HG03097 (cell line): ENCODE measurements around the gene SLC25A17.
"Not testable (repeated sequence)": the region's sequence is repeated elsewhere in the genome, so short reads cannot be mapped to it uniquely, and the experiment has no call there.

Experiments
- ATAC-seq: cut with Tn5 transposase; IDR thresholded peaks from one replicate; pipeline ENCODE4 v1.9.1; 2021; ENCODE audit not compliant: unreplicated experiment, low FRiP score

Gene SLC25A17

DNA sequence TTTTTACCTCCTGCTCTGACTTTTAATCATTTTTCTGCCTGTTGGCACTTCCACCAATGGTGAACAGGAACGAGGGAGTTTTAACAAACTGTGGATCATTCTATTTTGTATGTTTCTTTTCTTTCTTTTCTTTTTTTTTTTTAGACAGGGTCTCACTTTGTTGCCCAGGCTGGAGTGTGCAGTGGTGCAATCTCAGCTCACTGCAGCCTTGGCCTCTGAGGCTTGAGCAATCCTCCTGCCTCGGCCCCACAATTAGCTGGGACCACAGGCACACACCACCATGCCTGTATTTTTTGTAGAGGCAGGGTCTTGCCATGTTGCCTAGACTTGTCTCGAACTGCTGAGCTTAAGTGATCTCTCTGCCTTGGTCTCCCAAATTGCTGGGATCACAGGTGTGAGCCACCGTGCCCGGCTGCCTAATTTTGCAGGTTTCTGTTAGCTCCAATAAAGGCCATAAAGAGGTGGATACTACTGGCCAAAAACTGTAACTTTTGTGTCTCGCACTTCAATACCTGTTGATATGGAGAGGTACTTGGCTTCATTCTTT, 59.8 kb downstream of the SLC25A17 start:
- no peak for ATAC-seq

DNA sequence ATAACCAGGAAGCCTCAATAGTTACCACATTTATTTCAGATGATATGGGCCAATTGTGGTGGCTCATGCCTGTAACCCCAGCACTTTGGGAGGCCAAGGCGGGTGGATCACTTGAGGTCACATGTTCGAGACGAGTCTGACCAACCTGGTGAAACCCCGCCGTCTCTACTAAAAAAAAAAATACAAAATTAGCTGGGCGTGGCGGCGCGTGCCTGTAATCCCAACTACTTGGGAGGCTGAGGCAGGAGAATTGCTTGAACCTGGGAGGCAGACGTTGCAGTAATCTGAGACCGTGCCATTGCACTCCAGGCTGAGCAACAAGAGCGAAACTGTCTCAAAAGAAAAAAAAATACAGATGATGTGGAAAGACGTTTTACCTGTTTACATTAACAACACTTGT, 60.3 kb downstream of the SLC25A17 start:
- not testable (repeated sequence) for ATAC-seq

DNA sequence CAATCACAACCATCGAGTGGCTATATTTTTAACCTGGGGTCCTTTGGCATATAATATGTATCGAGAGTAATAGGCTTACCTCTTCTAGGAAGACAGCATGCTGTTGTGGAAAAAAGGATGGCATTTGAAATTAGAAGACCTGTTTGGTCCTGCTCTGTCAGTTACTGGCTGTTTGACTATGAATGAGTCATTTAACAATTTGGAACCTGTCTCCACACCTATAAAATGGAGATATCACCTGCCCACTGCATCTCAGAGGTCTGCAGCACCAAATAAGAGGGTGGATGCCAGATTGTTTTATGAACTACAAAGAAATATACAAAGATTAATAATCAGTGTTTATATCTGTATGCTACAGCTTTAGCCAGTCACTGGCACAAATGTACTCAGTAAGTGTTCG, 60.8 kb downstream of the SLC25A17 start:
- ATAC-seq, result no peak

DNA sequence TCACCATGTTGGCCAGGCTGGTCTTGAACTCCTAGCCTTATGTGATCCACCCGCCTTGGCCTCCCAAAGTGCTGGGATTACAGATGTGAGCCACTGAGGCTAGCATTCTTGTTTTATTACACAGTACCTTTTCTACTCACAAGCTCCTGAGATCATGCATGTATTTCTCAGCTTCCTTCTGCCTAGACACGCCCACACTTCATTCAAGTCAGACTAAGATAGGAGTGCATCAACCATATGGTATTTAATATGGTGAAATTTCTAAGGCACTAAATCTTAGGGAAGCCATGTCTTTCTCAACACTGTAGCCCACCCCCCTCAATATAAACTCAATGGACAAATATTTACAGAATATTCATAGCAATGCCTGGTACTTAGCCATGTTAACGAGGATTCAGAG, 62.1 kb downstream of the SLC25A17 start:
- ATAC-seq, result no peak

DNA sequence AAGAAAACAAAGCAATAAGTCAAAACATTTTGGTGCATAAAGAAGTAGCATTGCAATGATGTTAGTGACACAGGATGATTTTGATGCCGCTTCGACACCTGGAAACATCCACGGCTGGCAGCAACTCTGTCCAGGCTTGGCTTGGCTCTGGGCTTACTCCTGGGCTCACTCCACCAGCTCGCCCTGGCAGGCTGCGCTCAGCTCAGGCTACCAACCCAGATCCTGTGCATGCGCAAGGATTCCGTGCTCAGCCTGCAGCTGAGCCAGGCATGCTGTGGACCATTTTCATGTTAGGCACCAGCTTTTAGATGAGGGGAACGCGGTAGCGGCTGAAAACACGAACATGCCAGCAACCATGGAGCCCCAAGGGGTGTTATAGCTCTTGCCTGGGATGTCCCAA, 66.0 kb downstream of the SLC25A17 start:
- no peak for ATAC-seq

DNA sequence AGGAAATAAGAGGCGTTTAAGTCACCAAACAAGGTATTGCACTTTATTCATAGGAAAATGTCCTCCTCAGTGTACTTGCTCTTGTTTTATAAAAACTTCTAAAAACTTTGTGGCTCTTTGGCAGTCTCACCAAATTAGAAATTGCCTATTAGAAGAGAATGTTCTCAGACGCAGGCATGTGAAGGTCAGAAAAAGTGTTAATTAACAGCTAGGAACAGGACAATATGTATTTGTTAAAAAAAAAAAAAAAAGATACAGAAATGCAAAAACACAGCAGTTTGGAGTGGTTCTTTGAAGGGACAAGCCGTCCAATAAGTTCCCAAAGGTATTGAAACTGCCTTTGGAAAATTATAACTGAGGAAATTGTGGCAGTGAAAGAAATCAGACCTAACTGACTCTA, 67.9 kb downstream of the SLC25A17 start:
- no peak for ATAC-seq

DNA sequence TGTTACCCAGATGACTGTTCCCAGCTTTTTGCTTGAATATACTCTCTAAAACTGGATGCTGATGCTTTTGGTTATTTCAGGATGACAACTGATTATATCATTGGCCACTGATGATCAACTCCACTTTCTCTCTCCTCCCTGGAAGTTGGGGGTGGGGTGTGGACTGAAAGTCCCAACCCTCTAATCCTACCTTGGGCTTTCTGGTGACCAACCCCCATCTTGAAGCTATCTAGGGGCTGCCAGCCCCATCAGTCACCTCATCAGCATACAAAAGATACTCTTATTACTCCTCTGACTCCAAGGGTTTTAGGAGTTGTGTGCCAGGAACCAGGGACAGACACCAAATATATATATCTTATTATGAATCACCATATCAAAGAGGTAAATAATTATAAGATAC, 69.3 kb downstream of the SLC25A17 start:
- ATAC-seq, result no peak

DNA sequence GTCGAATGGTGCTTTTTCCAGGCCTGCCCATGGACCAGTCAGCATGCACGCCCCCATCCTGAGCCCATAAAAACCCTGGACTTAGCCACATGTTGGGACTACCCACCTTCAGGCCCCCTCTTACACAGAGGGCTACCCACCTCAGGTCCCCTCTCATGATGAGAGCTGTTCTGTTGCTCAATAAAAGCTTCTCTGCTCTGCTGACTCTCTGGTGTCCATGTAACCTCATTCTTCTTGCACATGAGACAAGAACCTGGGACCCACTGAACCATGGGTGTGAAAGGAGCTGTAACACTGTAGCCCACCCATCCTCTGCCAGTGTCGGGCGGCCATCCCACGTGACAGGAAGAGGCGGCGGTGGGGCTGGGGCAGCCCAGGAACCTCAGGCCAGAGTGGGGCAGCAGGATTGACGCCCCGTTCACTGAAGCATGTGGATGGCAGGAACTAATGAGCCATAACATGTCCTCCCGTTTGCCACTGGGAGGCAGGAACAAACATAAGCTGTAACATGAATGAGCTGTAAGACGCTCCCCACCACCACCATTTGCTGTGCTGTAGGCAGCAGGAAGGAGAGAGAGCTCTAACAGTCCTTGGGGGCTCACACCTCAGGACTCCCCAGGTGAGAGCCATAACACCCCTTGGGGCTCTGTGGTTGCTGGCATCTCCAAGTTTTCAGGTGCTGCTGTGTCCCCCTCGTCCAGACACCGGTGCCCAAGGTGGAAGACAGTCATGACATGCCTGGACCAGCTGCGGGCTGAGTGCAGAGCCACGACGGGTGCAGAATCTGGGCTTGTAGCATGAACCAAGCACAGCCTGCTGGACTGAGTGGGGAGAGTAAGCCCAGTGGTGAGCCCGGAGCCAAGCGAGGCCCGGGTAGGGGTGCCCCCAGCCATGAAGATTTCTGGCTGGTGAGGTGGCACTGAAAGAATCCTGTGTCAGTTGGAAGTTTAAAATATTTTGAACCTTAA, 70.5 kb downstream of the SLC25A17 start:
- no peak for ATAC-seq

DNA sequence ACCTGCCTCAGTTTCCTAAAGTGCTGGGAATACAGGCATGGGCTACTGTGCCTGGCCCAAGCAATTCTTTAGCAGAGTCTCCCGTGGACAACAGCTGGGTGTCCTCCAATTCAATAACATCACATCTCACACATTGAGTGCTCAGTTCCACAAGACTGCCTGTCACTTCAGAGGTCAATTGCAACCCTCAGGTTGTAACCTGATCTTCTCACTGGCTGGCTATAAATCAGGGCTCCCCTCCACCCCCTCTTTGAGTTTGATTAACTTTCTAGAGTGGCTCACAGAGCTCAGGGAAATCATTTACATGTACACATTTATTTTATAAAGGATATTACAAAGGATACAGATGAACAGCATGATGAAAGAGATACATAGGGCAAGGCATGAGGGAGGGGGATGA, 71.8 kb downstream of the SLC25A17 start:
- no peak for ATAC-seq

DNA sequence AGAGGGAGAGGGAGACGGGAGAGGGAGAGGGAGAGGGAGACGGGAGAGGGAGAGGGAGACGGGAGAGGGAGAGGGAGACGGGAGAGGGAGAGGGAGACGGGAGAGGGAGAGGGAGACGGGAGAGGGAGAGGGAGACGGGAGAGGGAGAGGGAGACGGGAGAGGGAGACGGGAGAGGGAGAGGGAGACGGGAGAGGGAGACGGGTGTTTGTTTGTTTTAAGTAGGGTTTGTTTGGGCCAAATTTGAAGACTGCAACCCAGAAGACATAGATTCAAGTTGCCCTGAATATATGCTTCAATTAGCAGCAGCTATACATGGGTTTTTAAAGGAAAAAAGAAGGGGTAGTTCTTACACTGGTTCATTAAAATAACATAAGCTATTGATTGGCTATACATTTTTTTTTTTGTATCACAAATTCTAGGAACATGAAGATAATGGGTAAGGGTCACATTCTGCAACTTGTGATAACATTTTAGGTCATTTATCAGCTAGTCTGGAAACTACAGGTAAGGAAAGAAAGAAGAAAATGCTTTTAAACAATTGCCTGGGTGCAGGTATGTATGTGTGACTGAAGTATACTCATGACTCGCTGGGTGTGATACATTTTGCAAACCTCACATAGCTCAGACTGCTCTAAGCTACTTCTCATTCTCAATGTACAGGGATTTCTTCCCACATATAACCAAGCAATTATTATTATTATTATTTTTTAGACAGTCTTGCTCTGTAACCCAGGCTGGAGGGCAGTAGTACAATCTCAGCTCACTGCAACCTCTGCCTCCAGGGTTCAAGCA, 72.5 kb downstream of the SLC25A17 start:
- no peak for ATAC-seq

DNA sequence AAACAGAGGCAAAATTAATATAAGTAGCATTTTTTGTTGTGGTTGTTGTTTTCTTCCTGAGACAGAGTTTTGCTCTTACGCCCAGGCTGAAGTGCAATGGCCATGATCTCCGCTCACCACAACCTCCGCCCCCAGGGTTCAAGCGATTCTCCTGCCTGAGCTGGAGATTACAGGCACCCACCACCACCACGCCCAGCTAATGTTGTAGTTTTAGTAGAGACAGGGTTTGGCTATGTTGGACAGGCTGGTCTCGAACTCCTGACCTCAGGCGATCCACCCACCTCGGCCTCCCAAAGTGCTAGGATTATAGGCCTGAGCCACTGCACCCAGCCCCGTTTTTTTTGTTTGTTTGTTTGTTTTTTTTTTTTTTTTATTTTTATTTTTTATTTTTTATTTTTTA, 75.4 kb downstream of the SLC25A17 start:
- no peak for ATAC-seq

DNA sequence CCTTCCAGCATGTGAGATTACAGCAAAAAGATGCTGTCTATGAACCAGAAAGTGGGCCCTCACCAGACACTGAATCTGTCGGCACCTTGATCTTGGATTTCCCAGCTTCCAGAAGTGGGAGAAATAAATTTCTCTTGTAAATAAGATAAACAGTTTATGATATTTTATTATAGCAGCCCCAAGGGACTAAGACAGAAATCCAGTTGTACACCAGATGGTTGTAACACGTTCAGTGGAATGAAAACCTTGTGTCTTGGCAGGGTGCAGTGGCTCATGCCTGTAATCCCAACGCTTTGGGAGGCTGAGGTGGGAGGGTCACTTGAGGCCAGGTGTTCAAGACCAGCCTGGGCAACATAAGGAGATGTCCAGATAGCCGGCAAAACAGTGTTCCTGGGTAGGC, 78.0 kb downstream of the SLC25A17 start:
- ATAC-seq, result no peak

DNA sequence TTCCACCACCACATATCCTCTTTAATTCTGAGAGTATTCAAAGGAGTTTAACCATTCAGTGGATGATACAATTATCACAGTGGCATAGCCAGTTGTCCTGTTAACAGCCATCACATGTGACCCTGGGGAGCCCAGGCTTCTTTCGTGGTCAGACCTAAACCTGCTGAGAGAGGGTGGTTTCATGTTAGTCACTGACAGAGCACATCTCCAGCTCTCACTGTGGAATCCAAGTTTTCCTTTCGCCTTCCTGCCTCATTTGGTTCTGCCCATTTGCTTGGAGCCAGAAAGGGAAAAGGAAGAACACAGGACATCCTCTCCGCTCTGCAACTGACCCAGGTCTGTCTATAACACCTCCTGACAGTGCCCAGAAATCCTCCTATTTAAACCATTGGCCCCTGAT, 79.4 kb downstream of the SLC25A17 start:
- ATAC-seq, result no peak

DNA sequence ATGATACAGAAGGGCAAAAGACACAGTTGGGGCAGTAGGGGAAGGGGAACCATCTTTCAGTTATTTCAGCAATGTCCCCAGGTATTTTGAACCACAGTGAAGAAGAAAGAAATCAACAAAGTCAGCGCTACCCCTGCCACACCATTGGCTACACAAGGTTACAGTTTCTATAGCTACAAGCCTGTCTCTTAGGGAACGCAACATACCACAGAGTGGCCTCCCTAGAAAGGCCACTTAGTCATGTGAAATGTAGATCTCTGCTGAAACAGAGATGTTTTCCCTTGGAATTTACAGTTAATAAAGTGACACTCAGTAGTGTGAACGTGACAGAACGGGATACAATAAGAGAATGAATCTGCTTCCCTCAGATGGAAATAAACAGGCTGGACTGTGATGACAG, 85.2 kb downstream of the SLC25A17 start:
- ATAC-seq, result no peak

DNA sequence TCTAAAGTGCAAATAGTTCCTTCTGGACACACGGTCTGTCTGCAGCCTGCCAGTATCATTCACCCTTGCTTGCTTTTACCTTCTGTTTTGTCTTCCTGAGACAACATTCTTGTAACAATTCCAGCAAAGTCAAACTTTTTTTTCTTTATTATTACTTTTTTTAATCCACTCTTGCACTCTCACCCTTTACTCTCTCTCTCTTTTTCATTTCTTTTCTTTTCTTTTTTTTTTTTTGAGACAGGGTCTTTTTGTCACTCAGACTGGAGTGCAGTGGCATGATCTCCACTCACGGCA, 86.2 kb downstream of the SLC25A17 start:
- ATAC-seq, result no peak

DNA sequence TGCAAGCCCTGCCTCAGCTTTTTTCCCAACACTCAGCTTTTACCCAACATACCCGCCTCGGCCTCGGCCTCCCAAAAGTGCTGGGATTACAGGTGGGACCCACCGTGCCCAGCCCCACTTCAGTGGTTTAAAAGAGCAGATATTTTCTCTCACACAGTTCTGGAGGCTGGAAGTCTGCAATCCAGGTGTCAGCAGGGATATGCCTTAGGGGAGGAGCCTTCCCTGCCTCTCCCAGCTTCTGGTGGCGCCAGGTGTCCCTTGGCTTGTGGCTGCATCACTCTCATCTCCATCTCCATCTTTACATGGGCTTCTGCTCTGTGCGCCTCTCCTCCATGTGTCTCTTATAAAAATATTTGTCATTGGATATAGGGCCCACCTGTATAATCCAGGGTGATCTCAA, 89.9 kb downstream of the SLC25A17 start:
- ATAC-seq, result no peak

DNA sequence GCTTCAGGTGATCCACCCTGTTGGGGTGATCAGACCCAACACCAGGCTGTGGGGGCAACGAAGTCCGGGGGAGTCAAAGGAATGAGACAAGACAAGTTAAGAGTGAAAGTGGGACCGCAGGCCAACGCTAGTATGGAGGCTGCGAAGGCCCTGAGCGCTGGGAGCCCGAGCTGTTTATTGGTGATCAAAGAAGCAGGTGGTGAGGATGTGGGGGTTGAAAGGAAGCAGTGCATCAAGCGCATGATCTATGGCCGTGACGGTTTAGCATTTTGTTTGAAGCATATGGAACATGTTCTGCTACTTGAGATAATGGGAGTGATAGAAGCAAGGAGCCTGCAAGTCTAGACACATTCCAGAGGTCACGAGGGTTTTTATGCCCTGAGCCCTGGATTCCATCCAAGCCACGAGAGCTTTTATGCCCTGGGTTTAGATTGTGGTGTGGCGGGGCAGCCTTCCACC, 90.4 kb downstream of the SLC25A17 start:
- no peak for ATAC-seq

DNA sequence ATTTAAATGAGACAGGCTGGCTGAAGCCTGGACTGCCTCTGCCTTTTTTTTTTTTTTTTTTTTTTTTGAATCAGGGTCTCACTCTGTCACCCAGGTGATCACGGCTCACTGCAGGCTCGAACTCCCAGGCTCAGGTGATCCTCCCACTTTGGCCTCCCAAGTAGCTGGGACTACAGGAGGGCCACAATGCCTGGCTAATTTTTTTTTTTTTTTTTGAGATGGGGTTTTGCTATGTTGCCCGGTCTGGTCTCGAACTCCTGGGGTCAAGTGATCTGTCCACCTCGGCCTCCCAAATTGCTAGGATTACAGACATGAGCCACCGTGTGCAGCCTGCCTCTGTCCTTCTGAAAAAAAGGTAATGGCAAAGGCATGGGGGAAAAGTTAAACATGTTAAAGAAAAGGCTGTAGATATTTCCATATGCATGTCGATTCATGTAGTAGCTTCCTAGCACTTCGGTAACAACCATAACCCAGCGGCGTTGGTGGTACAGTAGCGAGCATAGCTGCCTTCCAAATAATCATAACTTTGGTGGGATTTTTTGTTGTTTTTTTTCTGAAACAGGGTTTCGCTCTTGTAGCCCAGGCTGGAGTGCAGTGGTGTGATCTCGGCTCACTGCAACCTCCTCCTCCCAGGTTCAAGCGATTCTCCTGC, 91.1 kb downstream of the SLC25A17 start:
- no peak for ATAC-seq

DNA sequence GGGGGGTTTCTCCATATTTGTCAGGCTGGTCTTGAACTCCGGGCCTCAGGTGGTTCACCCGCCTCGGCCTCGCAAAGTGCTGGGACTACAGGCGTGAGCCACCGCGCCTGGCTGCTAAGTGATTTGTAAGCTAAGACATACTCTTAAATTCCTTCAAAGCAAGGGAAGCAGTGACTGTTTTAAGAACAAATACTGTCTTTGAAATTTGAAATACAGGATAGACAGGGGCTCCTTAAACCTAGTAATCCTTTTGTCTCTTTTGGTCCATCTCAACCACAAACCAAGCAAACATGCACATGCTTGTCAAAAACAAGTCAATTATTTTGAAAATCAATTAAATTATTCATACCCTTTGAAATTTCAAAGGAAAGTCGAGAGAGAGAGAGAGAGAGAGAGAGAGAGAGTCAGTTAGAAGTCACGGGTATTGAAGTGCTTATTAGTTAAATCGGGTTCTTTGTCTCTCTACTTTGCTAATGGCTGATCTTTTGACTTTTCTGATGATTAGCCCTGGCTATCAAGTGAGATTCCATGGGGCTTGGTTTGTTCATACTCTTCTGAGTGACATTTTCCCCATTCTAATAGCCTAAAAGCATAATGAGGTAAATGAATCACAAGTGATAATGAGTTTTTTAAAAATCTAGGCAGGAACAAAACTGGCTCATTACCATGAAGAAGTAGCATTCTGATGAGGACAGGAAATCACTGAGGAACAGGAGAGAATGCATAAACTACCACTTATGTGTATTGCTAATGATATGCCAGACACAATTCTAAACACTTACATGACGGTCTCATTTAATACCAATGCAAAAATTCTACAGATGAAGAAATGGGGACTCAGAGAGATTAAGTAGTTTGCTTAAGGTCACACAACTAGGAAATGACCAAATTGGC, 91.8 kb downstream of the SLC25A17 start:
- ATAC-seq, result no peak

DNA sequence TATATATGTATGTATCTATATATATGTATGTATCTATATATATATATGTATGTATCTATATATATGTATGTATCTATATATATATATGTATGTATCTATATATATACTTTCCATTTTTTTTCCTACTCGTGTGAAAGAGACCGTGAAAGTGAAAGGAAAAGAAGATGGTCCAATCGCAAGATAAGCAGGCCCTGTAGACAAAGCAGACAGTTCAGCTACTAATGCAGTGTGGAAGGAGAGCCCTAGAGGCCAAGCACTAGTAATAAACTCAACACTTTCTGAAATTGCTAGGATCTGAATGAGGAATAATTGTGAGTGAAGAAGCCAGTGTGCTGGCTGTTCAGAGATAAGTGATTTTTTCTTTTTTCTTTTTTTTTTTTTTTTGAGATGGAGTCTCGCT, 92.6 kb downstream of the SLC25A17 start:
- no peak for ATAC-seq
